COLO829 (cell line): ENCODE results near the gene OPRD1.
"Not testable (repeated sequence)": the region's sequence is repeated elsewhere in the genome, so short reads cannot be mapped to it uniquely, and the experiment has no call there.

Source experiments
- DNase-seq: peaks from one replicate; pipeline ENCODE4 v3.0.0; 2012; ENCODE audit warnings: low spot score

OPRD1 gene

GRCh38 chr1:28811766-28812668, at the start of gene OPRD1:
TSS of gene OPRD1 (plus strand) at chr1:28812170. CDS start at chr1:28812384, 214 bp downstream.
- DNase-seq: no peak

DNA sequence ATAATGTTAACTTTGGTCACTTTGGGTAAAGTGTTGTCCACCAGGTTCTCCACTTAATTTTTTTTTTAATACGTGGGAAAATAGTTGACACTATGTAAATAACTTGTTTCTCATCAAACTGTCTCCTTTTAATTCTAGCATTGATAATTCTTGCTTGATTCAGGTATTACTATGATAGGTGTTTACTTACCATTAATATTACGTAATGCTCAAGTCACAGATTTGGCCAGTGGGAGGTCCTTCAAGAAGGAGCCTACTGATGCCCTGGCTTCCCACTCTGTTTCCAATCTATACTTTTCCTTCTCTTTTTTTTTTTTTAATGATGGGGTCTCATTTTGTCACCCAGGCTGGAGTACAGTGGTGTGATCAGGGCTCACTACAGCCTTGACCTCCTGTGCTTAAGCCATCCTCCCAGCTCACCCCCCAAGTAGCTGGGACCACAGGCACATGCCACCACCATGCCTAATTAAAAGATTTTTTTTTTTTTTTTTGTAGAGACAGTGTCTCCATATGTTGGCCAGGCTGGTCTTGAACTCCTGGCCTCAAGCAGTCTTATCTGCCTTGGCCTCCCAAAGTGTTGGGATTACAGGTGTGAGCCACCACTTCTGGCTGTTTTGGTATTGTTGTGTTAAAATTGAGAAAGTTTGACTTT, 45.3 kb upstream of the OPRD1 start:
- no peak for DNase-seq

GRCh38 chr1:28770601-28771165, 41.3 kb upstream of the OPRD1 start:
- DNase-seq: no peak

- not testable (repeated sequence) for DNase-seq
These were observed 40.0 kb upstream of the OPRD1 start for GRCh38 chr1:28771921-28772320.

GRCh38 chr1:28773105-28773504, 38.9 kb upstream of the OPRD1 start:
- no peak for DNase-seq

- no peak for DNase-seq
These were observed 36.6 kb upstream of the OPRD1 start for GRCh38 chr1:28775121-28775942.

DNA sequence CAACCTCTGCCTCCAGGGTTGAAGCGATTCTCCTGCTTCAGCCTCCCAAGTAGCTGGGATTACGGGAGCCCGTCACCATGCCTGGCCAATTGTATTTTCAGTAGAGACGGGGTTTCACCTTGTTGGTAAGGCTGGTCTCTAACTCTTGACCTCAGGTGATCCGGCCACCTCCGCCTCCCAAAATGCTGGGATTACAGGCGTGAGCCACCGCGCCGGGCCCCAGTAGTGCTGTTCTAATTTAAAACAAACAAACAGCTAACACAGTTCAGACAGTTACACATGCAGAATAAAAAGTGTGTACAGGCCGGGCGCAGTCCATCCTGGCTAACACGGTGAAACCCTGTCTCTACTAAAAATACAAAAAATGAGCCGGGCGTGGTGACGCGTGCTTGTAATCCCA, 35.6 kb upstream of the OPRD1 start:
- DNase-seq: no peak

DNA sequence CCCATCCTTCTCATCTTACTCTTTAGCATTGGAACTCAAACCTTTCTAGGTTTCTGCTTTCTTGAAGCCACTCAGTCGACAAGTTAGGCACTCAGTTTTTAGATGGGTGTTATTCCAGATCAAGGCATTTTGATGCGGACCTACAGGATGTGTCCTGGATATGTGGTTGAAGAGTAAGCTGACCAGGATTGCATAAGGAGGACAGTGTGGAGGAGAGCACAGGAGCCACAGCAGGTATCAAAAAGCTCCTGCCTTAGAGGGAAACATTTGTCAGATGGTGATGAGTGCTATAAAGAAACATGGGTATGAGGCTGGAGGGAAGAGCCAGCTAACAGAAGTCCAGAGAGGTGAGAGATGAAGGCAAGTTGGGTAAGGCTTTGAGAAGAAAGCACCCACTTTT, 33.9 kb upstream of the OPRD1 start:
- no peak for DNase-seq

GRCh38 chr1:28779751-28780408, 32.1 kb upstream of the OPRD1 start:
- DNase-seq: no peak

- no peak for DNase-seq
These were observed 30.7 kb upstream of the OPRD1 start for GRCh38 chr1:28781305-28781704.

GRCh38 chr1:28782011-28782410, 30.0 kb upstream of the OPRD1 start:
- DNase-seq: no peak

GRCh38 chr1:28783363-28783762, 28.6 kb upstream of the OPRD1 start:
- DNase-seq: no peak

DNA sequence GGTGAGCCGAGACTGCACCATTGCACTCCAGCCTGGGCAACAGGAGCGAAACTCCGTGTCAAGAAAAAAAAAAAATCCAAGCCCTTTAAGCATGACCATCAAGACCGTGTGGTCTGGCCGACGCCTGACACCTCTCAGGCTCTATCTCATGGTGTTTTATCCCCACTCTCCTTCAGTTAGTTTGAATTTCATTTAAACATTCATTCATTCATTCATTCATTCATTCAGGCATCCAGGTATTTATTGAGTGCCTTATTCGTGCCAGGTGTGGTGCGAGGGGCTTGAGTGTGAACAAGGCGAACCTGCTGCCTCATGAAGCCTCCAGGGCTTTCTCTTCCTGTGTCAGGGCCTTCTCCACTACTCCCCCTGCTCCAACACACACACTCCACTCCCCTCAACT, 22.6 kb upstream of the OPRD1 start:
- DNase-seq: no peak

DNA sequence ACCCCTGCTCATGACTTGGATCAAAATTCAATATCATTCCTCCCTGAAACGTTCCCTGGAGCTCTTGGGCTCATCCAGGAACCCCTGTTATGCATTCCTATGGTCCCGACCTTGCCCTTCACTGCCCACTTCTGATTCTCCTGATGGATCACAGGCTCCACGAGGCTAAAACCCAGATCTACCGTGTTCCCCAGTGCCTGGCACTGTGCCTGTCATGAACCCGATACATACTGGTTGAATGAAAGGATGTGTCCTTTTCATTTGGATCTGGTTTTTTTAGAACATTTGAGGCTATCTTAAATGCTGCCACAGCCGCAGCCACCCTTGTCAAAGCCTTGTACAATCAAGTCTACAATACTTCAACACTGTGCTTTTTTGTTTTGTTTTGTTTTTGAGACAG, 22.2 kb upstream of the OPRD1 start:
- DNase-seq: no peak

GRCh38 chr1:28790377-28791035, 21.5 kb upstream of the OPRD1 start:
- peak; percentile 38 for DNase-seq

DNA sequence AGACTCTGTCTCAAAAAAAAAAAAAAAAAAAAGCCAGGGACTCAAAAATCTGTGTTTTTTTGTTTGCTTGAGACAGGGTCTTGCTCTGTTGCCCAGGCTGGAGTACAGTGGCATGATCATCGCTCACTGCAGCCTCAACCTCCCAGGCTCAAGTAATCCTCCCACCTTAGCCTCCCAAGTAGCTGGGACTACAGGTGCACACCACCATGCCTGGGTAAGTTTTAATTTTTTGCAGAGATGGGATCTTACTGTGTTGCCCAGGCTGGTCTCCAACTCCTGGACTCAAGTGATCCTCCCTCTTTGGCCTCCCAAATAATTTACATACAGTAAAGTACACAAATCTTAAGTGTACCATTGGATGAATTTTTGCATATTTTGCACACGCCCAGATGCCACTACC, 20.0 kb upstream of the OPRD1 start:
- DNase-seq: not testable (repeated sequence)

GRCh38 chr1:28792644-28793121, 19.3 kb upstream of the OPRD1 start:
- DNase-seq: no peak

DNA sequence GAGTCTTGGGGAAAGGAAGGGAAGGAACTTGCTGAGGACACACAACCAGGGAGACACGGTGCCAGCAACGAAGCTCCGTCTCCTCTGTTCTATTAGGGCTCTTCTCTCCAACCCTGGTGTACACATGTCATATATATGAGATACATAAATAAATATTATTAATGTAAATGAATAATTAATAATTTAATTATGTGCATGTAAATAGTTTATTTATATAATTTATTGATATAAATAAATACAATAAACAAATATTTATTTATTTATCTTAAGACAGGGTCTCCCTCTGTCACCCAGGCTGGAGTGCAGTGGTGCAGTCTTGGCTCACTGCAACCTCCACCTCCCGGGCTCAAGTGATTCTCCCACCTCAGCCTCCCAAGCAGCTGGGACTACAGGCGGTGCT, 17.4 kb upstream of the OPRD1 start:
- DNase-seq: not testable (repeated sequence)

DNA sequence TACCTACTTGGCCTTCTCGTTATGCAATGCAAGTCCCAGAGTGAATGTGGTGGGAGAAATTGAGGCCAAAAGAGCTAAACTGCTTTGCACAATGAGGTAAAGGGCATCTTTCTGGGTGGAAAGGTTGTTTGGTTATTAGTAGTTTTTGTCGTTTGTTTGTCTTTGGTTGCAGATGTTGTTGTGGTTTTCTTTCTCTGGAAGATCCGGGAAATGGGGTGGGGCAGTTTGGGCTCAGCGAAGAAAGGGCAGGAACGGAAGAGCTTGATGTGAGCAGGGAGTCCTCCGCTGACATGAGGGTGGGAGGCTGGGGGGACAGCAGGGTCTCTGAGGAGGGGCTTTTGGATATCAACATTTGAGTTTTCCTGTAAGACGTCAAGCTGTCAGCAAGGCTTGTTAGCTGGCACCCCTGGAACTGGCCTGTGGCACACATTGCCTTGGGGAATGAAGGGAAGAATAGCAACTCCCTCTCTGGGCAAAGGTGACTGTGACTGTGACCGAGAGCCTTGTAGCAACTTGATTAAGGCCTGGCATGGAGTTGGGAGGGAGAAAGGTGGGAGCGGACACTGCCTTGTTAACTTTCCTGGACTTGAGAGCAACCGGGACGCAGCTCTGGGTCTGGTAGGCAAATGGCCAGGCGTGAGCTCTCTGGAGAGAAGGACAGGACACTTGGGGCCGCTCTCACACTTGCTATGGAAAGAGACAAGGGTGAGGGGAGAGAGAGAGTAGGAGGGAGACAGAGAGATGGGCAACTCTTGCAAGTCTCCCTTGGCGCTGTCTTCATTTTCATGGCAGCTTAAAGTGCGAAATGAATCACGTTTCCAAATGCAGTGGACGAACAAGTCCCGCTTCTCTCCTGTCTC, 15.4 kb upstream of the OPRD1 start:
- DNase-seq: no peak

GRCh38 chr1:28800324-28800723, 11.6 kb upstream of the OPRD1 start:
- DNase-seq: no peak
